NCI-H748 treated with DMSO at 0.1 percent for 48 hours (cell line): ENCODE data around the gene FBXO7.
A peak's percentile ranks its signal among the peaks of the same experiment; 100 is the strongest.

Experiments used
- DNase-seq: peaks from one replicate; lab custom pipeline; 2025; lab: John Stamatoyannopoulos, UW

The FBXO7 gene

DNA sequence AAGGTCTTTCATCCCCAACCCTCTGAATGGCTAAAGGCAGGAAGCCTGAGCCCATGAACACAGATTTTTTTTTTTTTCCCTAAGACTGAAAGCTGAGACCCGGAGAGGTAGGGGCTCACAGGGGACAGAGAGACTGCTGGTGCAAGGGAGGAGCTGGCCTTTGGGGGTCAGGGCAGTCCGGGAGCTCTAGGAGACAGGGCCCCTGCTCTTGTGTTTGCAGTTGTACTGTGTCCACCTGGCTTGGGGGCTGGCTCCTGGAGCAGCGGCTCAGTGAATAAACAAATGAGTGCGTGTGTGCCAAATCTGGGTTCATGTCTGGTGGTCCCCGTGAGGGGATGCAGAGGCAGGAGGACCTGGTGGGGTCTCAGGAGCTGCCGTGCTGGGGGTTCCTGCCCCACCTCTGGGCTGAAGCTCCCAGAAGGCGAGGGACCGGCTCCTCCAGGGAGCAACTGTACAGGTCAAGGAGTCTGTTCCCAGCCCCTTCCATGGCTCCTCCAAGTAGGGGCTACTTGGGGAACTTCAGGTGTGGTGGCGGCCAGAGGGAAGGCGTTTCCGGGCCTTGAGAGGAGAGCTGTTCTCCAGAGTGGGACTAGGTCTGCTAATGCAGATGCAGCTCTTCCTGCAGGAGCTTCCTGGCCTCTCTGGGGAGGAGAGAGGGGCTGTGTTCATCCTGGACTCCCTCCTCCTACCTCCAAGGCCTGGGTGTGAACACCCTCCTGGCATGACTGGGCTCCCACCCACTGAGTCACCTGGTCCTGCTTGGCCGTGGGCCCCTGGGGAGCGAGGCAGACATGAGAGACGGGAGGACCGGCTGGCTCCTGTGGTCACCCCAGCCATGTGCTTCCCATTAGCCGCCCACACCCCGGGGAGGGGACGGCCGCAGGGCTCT is 57.6 kb downstream of the FBXO7 start:
- peak; percentile 12 for DNase-seq

DNA sequence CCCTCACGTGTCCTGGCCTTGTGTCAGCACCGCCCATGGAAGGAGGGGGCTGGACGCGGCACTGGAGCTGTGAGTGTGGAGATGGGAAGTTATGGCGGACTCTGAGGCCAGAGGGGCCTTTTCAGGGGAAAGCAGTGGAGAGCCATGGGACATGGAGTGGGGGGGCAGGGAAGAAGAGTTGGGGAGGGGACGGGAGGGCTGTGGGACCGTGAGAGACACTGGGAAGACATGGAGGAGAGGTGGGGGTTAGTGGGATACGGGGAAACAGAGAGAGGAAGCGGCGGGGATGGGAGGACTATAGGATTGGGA is 58.2 kb downstream of the FBXO7 start:
- DNase-seq, result no peak

DNA sequence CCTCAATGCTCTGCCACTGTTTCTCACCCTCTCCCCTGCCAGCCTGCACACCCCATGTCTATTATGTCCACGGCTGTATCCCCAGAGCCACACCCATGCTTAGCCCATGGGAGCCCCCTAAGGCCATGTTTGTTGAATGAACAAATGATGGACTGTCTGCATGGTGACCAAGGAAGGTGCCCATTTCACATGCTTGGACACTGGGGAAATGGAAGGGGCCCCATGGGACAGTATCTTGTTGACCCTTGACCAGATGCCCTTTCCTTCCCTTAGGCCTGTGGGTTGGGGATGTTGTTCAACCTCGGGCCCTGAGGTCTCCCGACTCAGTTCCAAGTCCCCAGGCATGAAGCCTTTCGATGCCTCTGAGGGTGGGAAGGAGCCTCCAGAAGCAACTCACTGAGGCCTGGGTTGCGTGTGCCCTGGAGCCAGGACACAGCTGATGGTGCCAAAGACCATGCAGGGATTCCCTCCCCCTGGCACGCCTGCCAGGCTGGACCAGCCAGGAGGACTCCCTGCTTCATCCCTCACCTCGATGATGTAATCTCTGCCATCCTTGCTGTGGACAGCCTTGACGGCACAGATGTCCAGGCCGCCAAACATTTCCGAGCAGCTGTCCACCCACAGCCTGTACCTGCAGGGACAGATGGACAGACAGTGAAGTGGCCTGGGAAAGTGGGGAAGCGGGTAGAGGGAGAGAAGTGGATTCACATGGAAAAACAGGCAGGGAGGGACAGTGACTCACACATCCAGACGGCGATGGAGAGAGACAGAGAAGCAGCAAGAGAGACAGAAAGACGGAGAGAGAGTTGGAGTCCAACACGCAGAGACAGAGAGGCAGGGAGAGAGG is 58.9 kb downstream of the FBXO7 start:
- no peak for DNase-seq

DNA sequence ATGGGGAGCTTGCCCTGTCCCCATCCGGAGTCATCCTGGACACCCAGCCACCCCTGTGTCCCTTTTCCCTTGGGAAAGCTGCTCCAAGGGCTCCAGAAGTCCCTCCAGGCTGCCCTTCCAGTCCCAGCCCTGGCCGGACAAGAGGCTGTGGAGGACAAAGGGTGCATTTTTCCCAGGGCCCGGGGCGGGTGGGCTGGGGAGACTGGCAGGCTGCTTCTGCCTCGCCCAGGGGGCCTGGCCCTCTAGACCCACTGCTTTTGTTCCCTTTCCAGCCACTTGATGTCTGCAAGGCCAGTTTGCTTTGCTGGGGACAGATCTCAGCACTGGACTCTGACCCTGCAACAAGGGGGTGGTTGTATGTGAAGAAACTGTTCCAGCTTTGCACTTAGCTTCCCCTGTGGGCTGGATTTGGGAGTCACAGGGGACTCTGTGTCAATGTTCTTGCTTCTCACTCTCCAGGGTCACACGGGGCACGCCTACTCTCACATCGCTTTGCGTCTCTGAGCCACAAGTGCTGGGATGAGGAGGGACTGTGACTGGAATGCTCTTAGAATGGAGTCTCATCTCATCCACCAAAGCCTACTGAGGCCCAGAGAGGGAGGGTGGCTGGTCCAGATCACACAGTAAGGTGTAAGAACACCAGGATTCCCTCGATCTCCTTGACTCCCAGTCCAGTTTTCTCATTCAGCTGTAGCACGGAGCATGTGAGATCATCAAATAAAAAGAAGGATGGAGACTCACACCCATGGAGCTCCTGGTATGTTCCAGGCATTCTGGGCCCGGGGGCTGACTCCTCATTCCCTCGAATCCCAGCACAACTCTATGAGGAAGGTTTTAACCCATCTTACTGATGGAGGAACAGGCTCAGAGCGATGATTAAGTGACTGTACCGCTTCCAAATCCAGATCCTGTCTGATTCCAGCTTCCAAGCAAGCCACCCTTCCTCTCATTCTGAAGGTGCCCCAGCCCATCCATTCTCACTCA is 59.9 kb downstream of the FBXO7 start:
- no peak for DNase-seq

DNA sequence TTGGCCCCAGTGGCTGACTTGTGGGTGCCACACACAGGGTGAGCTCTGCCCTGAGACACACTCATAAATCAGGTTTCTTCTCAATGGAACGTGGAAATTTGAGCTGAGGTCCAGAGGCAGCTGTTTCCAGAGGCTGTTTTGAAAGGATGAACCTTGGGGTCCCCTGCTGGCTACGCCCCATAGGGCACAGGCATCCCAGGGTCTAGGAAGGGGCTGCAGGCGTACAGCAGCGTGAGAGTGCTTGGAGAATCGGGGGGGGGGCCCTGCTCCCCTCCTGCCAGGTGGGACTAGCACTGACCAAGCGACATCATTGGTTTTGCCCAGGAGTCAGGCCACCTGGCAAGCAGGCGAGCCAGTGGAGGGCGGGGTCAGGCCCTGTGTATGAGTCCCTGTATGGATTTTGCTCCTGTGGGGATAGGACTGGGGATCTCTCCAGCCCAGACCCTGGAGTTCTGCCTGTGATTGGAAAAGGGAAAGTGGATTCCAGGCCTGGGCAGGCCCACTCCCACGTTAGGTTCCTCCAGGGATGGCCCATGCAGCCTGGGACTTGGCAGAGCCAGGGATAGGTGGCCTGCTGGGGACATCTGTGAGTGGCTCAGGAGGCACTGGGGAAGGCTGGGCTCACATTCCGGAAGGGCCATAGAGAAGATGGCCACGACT is 61.0 kb downstream of the FBXO7 start:
- no peak for DNase-seq

DNA sequence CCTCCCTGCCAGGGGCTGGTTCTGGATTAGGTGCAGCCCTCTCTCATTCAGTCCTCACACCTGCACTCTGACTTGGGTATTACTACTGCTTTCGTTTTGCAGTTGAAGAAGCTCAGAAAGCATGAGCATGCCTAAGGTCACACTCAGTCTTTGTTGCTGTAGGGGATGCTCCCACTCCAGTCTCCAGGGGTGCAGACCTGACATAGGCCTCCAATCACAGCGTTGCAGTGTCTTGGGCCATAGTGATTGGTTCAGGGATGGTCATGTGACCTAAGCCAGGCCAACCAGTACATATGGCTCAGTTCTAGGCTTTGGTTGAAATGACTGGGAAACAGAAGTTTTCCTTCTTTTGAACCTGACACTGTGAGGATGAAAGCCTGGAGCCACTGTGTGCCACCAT is 61.7 kb downstream of the FBXO7 start:
- no peak for DNase-seq

DNA sequence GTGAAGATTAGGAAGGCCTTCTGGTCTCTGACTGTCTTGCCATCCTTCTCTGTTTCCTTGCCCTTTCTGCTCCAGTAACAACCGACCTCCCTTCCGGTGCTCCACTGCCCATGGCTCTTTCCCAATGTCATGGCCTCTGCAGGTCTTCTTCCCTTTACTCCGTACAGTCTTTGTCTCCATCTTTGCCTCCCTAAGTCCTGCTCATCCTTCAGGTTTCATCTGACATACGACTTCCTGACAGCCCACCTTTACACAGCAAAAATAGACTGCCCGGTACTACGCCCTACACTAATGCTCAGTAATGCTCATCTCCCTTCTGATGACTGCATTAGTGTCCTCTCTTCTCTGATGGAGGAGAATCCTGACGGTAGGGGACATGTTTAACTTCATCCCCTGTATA is 63.9 kb downstream of the FBXO7 start:
- DNase-seq, result no peak

DNA sequence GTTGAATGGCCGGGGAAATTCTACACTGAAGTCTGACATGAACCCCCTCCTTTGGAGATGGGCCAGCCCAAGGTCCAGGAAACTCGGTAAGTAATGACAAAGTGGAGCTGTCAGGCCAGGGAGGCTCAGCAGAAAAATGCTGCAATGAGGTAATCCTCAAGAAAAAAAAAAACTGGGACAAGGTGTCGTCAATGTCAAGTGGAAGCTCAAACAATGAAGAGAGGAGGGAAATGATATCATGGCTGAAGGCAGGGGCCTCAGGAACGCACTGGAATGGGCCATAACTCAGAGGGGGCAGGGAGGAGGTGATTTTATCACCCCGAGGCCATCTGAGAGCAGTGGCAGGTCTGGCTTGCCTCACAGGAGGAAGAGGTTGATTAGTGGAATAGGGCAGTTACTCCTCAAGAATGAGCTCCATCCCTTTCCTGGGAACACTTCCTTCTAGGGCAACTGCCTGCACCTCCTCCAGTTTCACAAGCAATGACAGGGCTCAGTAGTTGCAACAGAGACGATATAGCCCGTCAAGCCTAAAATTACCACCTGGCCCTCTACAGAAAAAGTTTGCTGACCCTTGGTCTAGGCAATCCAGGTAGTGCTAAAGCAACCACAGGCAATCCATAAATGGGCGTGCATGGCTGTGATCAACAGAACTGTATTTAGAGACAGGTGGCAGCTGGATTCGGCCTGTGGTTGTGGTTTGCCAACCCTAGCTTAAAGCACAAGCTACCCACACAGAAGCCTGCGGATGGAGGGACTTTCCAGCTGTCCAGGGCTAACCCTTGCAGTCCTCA is 65.2 kb downstream of the FBXO7 start:
- no peak for DNase-seq

DNA sequence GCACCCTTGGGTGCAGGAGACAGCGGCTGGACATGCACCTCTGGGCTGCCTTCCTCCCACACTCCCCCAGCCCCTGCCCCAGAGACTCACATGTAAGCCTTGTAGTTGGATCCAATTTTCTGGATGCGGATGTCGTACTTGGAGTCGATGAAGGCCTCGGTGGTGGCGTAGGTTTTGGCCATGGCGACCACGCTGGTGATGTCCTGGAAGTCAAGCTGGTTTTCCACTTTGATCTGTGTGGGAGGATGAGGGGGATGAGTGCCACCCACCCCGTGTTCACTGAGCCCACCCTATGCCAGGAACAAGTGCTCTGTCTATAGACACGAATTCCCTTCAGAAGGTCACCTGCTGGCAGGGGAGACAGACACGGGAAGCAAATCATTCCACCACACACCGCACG is 66.9 kb downstream of the FBXO7 start:
- DNase-seq, result no peak

DNA sequence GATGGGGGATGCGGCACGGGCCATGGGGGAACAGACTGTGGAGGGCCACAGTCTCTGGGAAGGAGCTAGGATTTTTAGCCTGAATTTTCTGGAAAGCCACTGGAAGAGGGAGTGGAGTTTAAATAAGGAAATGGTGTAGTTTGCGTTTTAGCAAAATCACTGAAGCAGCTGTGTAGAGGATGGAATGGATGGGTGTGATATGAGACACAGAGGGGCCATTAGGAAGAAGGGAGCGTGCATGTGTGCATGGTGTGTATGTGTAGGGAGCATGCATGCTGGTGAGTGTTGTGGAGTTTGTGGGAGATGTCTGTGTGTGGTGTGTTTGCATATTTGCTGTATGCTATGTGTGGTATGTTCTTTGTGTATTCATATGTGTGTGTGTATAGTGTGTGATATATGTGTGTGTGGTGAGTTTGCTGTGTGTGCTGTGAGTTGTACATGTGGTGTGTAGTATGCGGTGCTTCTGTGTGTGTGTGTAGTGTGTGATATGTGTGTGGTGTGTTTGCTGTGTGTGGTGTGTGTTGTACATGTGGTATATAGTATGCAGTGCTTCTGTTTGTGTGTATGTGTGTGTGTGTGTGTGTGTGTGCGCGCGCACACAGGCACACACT is 67.6 kb downstream of the FBXO7 start:
- DNase-seq, result no peak

DNA sequence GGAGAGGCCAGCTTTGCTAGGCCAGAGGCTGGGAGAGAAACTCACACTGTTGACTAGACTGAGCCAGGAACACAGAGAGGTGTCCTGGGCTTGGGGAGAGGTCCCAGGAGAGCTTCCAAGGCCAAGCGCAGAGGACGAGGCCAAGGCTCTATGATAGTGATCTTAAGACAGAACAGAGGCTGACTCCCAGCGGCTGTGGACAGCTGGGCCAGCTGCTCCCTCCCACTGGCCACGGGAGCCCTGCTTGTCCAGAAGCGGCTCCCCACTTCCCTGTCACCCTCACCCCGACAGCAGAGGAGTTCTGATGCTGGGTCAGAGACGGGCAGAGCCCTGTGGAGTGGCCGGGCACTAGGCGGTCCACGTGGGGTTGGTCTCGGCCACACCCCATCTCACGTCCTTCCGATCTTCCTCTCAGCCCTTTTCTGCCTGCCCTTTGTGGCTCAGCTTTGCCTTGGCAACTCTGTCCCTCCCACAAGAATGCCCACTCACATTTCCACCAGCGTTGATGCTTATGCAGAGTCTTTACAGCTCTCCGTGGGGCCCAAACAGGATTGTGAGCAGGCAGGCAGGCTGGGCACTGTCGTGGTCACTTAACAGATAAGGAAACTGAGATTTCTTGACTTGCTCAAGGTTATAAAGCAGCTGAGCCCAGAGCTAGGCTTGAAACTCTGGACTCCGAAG is 68.2 kb downstream of the FBXO7 start:
- no peak for DNase-seq

DNA sequence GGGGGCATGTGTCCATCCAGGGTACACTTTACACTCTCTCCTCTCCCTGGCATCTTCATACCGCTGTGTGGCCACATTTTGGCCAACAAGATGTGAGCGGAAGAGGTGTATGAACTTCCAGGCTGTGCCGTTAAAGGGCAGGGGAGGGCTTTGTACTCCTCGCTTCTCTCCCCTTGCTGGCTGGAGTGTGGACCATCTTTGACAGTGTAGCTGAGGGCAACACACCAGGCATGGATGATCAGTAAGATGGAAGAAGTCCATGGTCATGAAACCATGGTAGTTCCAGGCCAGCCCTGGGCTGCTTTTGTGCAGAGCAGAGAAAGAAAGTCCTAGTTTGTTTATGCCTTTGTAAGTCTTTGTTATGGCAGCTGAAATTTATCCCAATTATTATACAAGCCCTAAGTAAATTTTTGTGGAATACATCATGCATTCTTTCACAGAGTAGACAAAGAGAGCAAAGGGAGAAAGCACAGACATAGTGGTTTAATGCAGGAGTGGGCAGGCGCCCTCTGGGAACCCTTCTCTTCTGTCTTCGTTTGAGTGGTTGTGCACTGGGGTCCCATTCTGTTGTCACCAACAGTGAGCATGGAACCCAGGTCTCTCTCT is 70.4 kb downstream of the FBXO7 start:
- DNase-seq, result no peak

DNA sequence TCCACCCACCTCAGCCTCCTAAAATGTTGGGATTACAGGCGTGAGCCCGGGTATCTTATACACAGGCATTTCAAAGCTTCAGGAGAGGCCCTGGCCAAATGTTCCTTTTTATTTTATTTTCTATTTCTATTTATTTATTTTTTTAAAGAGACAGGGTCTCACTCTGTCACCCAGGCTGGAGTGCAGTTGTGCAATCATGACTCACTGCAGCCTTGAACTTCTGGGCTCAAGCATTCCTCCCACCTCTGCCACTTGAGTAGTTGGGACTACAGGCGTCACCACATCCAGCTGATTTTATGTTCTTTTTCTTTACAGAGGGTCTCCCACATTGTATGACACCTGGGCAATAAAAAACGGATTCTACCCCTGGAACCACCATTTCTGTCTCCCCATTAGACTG is 71.2 kb downstream of the FBXO7 start:
- no peak for DNase-seq

DNA sequence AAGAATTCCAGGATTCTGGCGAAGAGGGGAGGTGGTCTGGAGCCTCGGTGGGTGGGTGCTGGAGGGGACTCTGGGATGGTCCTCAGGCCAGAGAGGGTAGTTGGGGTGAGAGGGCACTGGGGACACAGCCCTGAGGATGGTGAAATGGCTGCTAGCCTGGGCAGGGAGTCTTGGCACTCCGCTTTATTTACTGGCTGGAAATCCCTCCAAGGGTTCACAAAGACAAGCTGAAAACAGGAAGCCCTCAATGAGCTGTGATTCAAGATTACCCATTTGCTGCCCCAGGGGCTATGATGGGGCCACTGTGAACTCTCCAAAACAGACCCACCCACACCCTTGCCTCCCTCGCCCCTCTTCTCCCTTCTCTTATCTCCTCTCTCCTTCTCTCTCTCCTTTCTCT is 71.9 kb downstream of the FBXO7 start:
- no peak for DNase-seq

DNA sequence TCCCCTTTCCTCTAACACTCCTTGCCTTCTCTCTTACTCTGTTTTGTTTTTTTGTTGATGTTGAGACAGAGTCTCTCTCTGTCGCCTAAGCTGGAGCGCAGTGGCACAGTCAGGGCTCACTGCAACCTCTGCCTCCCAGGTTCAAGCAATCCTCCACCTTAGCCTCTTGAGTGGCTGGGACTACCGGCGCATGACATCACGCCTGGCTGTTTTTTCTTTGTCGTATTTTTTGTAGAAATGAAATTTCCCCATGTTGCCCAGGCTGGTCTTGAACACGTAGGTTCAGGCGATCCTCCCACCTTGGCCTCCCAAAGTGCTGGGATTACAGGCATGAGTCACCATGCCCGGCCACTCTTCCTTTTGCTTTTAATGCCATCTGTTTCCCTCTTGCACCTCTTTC is 72.3 kb downstream of the FBXO7 start:
- DNase-seq, result no peak

DNA sequence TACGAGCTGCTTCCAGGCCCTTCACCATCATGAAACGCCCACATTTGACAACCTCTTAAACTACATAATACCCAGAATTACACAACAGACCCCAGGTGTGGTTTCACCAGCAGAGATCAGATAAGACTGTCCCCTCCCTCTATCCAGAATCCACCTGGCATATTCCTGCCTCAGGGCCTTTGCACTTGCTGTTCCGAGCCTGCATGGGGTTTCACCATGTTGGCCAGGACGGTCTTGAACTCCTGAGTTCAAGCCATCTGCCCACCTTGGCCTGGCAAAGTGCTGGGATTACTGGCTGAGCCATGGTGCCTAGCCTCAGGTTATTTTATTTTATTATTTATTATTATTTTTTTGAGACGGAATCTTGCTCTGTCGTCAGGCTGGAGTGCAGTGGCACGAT is 73.4 kb downstream of the FBXO7 start:
- no peak for DNase-seq
